HepG2 (cell line): ENCODE results near the gene LMOD3. TPM values are rescaled to one million over a fixed set of nuclear protein-coding genes. Genes with fewer than 3 reads are reported as not detected.

Experiments used
- polyA plus RNA-seq, 8 experiments: library from polyadenylated mRNA; depleted of rRNA in 3 of 8; stranded (reverse) in 7 of 8; unstranded in 1 of 8; fragments of >200 nt; fragmentation: Illumina TruSeq in 4 of 8; extraction: Trizol in 4 of 8; gene quantifications; 2 replicates each; pipeline versions ENCODE4 v1.2.1 to v1.2.3, GENCODE V29; 2011 to 2016; ENCODE audit warnings: low read depth in 4 of 8, missing spikeins in 1 of 8, mixed read lengths in 1 of 8; ENCODE audit not compliant: insufficient read depth in 1 of 8
- total RNA-seq, 5 experiments: library from RNA; depleted of rRNA; stranded (reverse); fragments of >200 nt; fragmentation: Illumina TruSeq; extraction: Trizol; gene quantifications; 2 replicates each; pipeline ENCODE4 v1.2.3, GENCODE V29; 2016; ENCODE audit warnings: low read depth in 1 of 5

LMOD3 gene
- total and polyA plus RNA-seq, 2 of the 13 experiments (the other 11 are each of a cell fraction or from before 2014, with no cell fraction given), result not detected

Other genes starting within 250 kb of the LMOD3 start
- 1.3 and 2.0 TPM in 2 replicates for gene TAFA4, start 190.0 kb downstream of the LMOD3 start, total RNA-seq (2016; rRNA removed; fragmentation: Illumina TruSeq; extraction: Trizol)
- gene TAFA4, start 190.0 kb downstream of the LMOD3 start, polyA plus RNA-seq (2011; rRNA removed), result 0.59 and 0.81 TPM in 2 replicates
- gene EOGT, start 108.9 kb downstream of the LMOD3 start, total RNA-seq (2016; rRNA removed; fragmentation: Illumina TruSeq; extraction: Trizol), result 11.1 and 18.6 TPM in 2 replicates
- gene EOGT, start 108.9 kb downstream of the LMOD3 start, polyA plus RNA-seq (2011; rRNA removed), result 4.0 and 4.5 TPM in 2 replicates
- gene TMF1, start 70.3 kb downstream of the LMOD3 start, total RNA-seq (2016; rRNA removed; fragmentation: Illumina TruSeq; extraction: Trizol), result 38.4 and 48.1 TPM in 2 replicates
- gene TMF1, start 70.3 kb downstream of the LMOD3 start, polyA plus RNA-seq (2011; rRNA removed), result 7.0 and 12.1 TPM in 2 replicates
- 49.0 and 62.8 TPM in 2 replicates for gene UBA3, start 42.2 kb downstream of the LMOD3 start, total RNA-seq (2016; rRNA removed; fragmentation: Illumina TruSeq; extraction: Trizol)
- gene UBA3, start 42.2 kb downstream of the LMOD3 start, polyA plus RNA-seq (2011; rRNA removed), result 34.6 and 40.7 TPM in 2 replicates
- gene ARL6IP5, start 37.7 kb downstream of the LMOD3 start, total RNA-seq (2016; rRNA removed; fragmentation: Illumina TruSeq; extraction: Trizol), result 19.6 and 29.6 TPM in 2 replicates
- 18.2 and 23.7 TPM in 2 replicates for gene ARL6IP5, start 37.7 kb downstream of the LMOD3 start, polyA plus RNA-seq (2011; rRNA removed)